ENCODE data around the gene KAZALD1.

The KAZALD1 gene

DNA sequence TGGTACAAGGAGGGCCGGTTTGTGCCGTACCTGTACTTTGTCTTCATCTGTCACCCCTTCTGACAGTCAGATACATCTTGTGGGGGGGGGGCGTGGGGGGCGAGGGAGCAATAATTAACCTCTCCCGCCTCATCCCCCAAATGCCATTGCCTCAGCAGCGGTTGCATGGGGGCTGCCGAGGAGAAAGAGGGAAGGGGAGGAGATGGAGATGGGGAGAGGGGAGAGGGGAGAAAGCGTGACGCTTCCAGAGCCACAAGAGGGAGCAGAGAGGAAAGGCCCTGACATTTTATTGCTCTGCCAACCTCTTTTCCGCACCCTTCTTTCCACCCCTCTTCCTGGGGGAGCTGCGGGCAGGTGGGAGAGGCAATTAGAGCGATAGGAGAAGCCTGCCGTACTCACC lies 11.8 kb downstream of the KAZALD1 start:
- no peak overlapping the region for H3K27ac ChIP-seq (ENCODE audit: low read depth, low read length, poor library complexity, severe bottlenecking)
- no peak for TF ChIP-seq EZH2 (IDR thresholded peaks at IDR 0.05; ENCODE audit: borderline replicate concordance, low read length)
- TF ChIP-seq, protein P1, sequence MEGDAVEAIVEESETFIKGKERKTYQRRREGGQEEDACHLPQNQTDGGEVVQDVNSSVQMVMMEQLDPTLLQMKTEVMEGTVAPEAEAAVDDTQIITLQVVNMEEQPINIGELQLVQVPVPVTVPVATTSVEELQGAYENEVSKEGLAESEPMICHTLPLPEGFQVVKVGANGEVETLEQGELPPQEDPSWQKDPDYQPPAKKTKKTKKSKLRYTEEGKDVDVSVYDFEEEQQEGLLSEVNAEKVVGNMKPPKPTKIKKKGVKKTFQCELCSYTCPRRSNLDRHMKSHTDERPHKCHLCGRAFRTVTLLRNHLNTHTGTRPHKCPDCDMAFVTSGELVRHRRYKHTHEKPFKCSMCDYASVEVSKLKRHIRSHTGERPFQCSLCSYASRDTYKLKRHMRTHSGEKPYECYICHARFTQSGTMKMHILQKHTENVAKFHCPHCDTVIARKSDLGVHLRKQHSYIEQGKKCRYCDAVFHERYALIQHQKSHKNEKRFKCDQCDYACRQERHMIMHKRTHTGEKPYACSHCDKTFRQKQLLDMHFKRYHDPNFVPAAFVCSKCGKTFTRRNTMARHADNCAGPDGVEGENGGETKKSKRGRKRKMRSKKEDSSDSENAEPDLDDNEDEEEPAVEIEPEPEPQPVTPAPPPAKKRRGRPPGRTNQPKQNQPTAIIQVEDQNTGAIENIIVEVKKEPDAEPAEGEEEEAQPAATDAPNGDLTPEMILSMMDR (IDR thresholded peaks at IDR 0.05; ENCODE audit: low read length) = no peak
- H2AFZ ChIP-seq (ENCODE audit: low read length) = no peak overlapping the region
- no peak overlapping the region for H3K4me3 ChIP-seq (ENCODE audit: low read depth, low read length, poor library complexity, severe bottlenecking)
- H3K27me3 ChIP-seq (ENCODE audit: insufficient read depth, low read length) = no peaks in the 10 kb centered on the region
- no peaks in the 10 kb centered on the region for H4K20me1 ChIP-seq (ENCODE audit: insufficient read depth, low read length)
- no peaks in the 10 kb centered on the region for H3K36me3 ChIP-seq (ENCODE audit: insufficient read depth, low read length)
- no peak overlapping the region for H3K4me2 ChIP-seq (ENCODE audit: low read length)
- H3K79me2 ChIP-seq (ENCODE audit: insufficient read depth, low read length) = no peaks in the 10 kb centered on the region
- no peaks in the 10 kb centered on the region for H3K4me1 ChIP-seq (ENCODE audit: insufficient read depth, low read length, severe bottlenecking)
- no peaks in the 10 kb centered on the region for H3F3A ChIP-seq (ENCODE audit: insufficient read depth, low read length)
- no peaks in the 10 kb centered on the region for H3K9me3 ChIP-seq (ENCODE audit: low read length)
- no peaks in the 10 kb centered on the region for H3K9me2 ChIP-seq (ENCODE audit: low read depth, low read length)
- H3K9ac ChIP-seq (ENCODE audit: low read length) = no peak overlapping the region

DNA sequence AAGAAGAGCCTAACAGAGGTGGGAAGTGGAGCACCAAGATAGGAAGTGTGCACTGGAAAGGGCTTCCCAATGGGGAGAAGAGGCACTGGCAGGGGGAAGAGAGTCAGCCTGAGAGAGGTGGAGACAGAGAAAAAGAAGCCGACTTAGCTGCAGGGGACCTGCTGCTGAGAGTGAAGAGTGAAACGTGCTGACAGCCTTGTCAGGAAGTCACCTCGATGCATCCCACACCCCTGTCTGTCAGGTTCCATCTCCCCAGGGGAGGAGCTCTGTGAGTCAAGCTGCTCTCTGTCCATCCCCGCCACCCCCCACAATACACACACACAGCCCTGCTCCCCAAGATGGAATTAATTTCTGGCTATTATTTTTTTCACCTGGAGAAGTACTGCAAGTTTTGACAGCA lies 14.0 kb downstream of the KAZALD1 start:
- Histone ChIP-seq H3K9ac (ENCODE audit: low read length) (no peak overlapping the region), H2AFZ (ENCODE audit: low read length) (no peak overlapping the region), H3K4me2 (ENCODE audit: low read length) (no peak overlapping the region), H3K9me2 (ENCODE audit: low read depth, low read length) (no peaks in the 10 kb centered on the region), H3K4me1 (ENCODE audit: insufficient read depth, low read length, severe bottlenecking) (no peaks in the 10 kb centered on the region), H3K27ac (ENCODE audit: low read depth, low read length, poor library complexity, severe bottlenecking) (no peak overlapping the region), H3K4me3 (ENCODE audit: low read depth, low read length, poor library complexity, severe bottlenecking) (no peak overlapping the region), H3K79me2 (ENCODE audit: insufficient read depth, low read length) (no peaks in the 10 kb centered on the region), H3K9me3 (ENCODE audit: low read length) (no peaks in the 10 kb centered on the region), H3K36me3 (ENCODE audit: insufficient read depth, low read length) (no peaks in the 10 kb centered on the region), H3F3A (ENCODE audit: insufficient read depth, low read length) (no peaks in the 10 kb centered on the region), H3K27me3 (ENCODE audit: insufficient read depth, low read length) (no peaks in the 10 kb centered on the region), H4K20me1 (ENCODE audit: insufficient read depth, low read length) (no peaks in the 10 kb centered on the region)
- TF ChIP-seq, protein P1 (IDR thresholded peaks at IDR 0.05; ENCODE audit: low read length) = no peak
- TF ChIP-seq EZH2 (IDR thresholded peaks at IDR 0.05; ENCODE audit: borderline replicate concordance, low read length) = no peak

DNA sequence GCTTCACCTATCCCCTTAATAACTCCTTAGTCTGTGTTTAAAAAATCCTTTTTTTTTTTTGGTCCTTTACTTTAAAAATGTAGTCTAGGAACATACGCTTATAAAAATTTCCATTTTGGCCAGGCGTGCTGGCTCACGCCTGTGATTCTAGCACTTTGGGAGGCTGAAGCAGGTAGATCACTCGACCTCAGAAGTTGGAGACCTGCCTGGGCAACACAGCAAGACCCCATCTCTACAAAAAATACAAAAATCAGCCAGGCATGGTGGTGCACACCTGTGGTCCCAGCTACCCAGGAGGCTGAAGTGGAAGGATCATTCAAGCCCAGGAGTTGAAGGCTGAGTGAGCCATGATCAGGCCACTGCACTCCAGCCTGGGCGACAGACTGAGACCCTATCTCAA lies 14.8 kb downstream of the KAZALD1 start:
- Histone ChIP-seq H3K4me1 (ENCODE audit: insufficient read depth, low read length, severe bottlenecking) (no peaks in the 10 kb centered on the region), H3F3A (ENCODE audit: insufficient read depth, low read length) (no peaks in the 10 kb centered on the region), H3K36me3 (ENCODE audit: insufficient read depth, low read length) (no peaks in the 10 kb centered on the region), H2AFZ (ENCODE audit: low read length) (no peak overlapping the region), H3K27me3 (ENCODE audit: insufficient read depth, low read length) (no peaks in the 10 kb centered on the region), H4K20me1 (ENCODE audit: insufficient read depth, low read length) (no peaks in the 10 kb centered on the region), H3K4me3 (ENCODE audit: low read depth, low read length, poor library complexity, severe bottlenecking) (no peak overlapping the region), H3K9me3 (ENCODE audit: low read length) (no peaks in the 10 kb centered on the region), H3K4me2 (ENCODE audit: low read length) (no peak overlapping the region), H3K9ac (ENCODE audit: low read length) (no peak overlapping the region), H3K79me2 (ENCODE audit: insufficient read depth, low read length) (no peaks in the 10 kb centered on the region), H3K27ac (ENCODE audit: low read depth, low read length, poor library complexity, severe bottlenecking) (no peak overlapping the region), H3K9me2 (ENCODE audit: low read depth, low read length) (no peaks in the 10 kb centered on the region)
- TF ChIP-seq, protein P1 (IDR thresholded peaks at IDR 0.05; ENCODE audit: low read length) = no peak
- no peak for TF ChIP-seq EZH2 (IDR thresholded peaks at IDR 0.05; ENCODE audit: borderline replicate concordance, low read length)

Measured in OCI-LY1 (cell line).